GM20000 (cell line): ENCODE data around the gene FREM2.

Experiments
- DNase-seq: peaks from one replicate; pipeline ENCODE4 v3.0.0; 2012; ENCODE audit warnings: low spot score
- CTCF ChIP-seq: IDR thresholded peaks from 2 replicates; pipeline ENCODE4 v1.5.1; 2012; ENCODE audit warnings: mild to moderate bottlenecking, control low read depth; ENCODE audit errors: extremely low read depth, missing control alignments

FREM2 gene

GRCh38 chr13:38905081-38905480, 218.2 kb downstream of the FREM2 start:
- no peak for TF ChIP-seq CTCF
- DNase-seq = no peak

- no peak for DNase-seq
- no peak for TF ChIP-seq CTCF
Observed at GRCh38 chr13:38905861-38906260, 219.0 kb downstream of the FREM2 start.

GRCh38 chr13:38908574-38908973, 221.7 kb downstream of the FREM2 start:
- no peak for DNase-seq
- TF ChIP-seq CTCF = no peak

GRCh38 chr13:38914070-38914469, 227.2 kb downstream of the FREM2 start:
- no peak for DNase-seq
- TF ChIP-seq CTCF = no peak

- TF ChIP-seq CTCF = no peak
- no peak for DNase-seq
Observed at GRCh38 chr13:38921081-38921480, 234.2 kb downstream of the FREM2 start.

- no peak for DNase-seq
Observed at GRCh38 chr13:38922170-38922569, 235.3 kb downstream of the FREM2 start.

GRCh38 chr13:38933786-38934185, 246.9 kb downstream of the FREM2 start:
- no peak for TF ChIP-seq CTCF
- DNase-seq = no peak

More at GRCh38 chr13:38922170-38922569, 235.3 kb downstream of the FREM2 start:
- no peak for TF ChIP-seq CTCF
